DMS53 treated with DMSO at 0.1 percent for 48 hours (cell line): ENCODE data around the gene GCSAM.
A peak's percentile ranks its signal among the peaks of the same experiment; 100 is the strongest.
"Not testable (repeated sequence)": the region's sequence is repeated elsewhere in the genome, so short reads cannot be mapped to it uniquely, and the experiment has no call there.

Experiments used
- DNase-seq: peaks from one replicate; lab custom pipeline; 2025; ENCODE audit not compliant: unreplicated experiment; lab: John Stamatoyannopoulos, UW

Gene GCSAM

DNA sequence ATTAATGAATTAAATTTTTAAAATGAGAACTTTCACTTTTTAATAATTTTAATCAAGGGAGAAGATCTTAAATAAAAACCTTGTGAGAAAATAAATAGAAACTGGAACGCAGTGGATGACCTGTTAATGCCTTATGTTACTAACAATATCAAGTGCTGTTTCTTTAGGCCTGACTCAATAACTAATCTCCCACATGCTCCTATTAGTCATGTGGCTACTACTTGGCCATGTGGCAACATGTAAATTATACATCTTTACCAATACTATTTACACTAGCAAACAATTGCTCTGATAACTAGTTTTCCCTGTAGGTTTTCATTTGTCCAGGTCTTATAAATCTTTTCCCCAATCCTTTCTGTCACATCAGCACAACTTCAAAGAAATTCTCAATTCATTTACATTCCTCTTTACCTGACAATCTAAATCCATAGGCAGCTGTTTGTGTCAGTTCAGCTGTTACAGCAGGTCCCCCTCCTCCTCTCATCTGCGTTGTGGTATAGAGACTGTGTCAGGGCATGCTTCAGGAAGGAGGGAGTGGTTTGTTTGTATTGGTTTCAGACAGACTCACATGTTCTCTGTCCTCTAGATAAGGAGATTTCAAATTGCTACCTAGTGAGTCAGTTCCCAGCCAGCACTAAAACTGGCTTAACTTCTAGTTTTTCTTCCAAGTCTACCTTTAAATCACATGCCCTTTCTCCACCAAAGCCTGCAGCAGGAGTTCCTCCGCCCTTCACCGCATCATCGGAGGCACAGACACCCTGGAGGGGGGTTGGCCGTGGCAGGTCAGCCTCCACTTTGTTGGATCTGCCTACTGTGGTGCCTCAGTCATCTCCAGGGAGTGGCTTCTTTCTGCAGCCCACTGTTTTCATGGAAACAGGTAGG lies 58.2 kb downstream of the GCSAM start:
- peak; percentile 69 for DNase-seq

DNA sequence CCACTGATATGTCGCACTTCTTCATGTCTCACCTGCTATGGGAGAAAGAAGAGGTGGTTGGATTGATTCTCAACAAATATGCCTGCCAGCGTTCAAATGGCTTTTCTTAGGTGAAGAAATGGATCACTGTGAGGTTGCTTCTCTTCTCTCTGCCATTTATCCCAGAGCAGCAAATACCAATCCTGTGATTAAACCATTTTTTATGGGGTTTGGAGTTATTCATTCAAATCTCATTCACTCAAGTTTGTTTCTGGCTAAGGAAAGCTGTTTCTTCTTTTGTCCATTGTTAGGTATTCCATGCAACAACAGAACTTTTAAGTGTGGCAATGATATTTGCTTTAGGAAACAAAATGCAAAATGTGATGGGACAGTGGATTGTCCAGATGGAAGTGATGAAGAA lies 59.0 kb downstream of the GCSAM start:
- DNase-seq, result no peak

DNA sequence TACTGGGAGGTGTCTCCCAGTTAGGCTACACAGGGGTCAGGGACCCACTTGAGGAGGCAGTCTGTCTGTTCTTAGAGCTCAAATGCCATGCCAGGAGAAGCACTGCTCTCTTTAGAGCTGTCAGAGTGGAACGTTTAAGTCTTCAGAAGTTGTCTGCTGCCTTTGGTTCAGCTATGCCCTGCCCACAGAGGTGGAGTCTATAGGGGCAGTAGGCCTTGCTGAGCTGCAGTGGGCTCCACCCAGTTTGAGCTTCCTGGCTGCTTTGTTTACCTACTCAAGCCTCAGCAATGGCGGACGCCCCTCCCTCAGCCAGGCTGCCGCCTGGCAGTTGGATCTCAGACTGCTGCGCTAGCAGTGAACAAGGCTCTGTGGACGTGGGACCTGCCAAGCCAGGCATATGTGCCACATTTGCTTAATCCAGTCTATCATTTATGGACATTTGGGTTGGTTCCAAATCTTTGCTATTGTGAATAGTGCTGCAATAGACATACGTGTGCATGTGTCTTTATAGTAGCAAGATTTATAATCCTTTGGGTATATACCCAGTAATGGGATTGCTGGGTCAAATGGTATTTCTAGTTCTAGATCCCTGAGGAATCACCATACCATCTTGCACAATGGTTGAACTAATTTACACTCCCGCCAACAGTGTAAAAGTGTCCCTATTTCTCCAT lies 60.5 kb downstream of the GCSAM start:
- DNase-seq, result not testable (repeated sequence)
